T-helper 22 cell (primary cell): Measurements from ENCODE around the gene CEP85.
A peak's percentile ranks its signal among the peaks of the same experiment; 100 is the strongest.

Experiments used
- DNase-seq: peaks from one replicate; pipeline ENCODE4 v3.0.0-alpha.2; 2020; ENCODE audit warnings: low read depth

Gene CEP85

GRCh38 chr1:26278724-26279455 lies 44.9 kb downstream of the CEP85 start:
- DNase-seq, result no peak

GRCh38 chr1:26279456-26280332 lies 45.7 kb downstream of the CEP85 start, which contains the start of gene SH3BGRL3:
Gene SH3BGRL3, plus strand, starts transcription at chr1:26280086. Its CDS starts 70 bp downstream, at chr1:26280156.
- DNase-seq, result peak; percentile 82

- no peak for DNase-seq
Observed at GRCh38 chr1:26280333-26281042, 46.5 kb downstream of the CEP85 start.

DNA sequence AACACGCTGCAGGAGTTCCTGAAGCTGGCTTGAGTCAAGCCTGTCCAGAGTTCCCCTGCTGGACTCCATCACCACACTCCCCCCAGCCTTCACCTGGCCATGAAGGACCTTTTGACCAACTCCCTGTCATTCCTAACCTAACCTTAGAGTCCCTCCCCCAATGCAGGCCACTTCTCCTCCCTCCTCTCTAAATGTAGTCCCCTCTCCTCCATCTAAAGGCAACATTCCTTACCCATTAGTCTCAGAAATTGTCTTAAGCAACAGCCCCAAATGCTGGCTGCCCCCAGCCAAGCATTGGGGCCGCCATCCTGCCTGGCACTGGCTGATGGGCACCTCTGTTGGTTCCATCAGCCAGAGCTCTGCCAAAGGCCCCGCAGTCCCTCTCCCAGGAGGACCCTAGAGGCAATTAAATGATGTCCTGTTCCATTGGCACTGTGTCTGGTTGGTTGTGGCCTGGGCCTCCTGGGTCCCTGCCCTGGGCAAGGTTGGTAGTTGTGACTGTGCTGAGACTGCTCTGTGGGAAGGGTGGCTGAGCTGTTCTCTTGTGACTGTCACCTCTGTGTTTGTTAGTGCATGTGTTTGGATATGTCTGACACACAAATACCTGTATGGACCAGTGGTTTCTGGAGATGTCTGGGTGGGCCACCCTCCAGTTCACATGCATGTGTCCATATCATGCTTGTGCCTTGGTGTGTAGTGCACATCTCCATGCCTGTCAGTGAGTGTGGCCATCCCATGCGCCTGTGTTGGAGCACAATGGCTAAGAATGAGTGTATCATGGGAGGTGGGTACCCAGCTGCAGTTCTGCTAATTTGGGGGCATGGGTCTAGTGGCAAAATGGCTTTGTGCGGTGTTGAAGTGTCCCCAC lies 47.3 kb downstream of the CEP85 start:
- DNase-seq, result no peak

GRCh38 chr1:26281971-26282370 lies 48.0 kb downstream of the CEP85 start:
- DNase-seq, result no peak

DNA sequence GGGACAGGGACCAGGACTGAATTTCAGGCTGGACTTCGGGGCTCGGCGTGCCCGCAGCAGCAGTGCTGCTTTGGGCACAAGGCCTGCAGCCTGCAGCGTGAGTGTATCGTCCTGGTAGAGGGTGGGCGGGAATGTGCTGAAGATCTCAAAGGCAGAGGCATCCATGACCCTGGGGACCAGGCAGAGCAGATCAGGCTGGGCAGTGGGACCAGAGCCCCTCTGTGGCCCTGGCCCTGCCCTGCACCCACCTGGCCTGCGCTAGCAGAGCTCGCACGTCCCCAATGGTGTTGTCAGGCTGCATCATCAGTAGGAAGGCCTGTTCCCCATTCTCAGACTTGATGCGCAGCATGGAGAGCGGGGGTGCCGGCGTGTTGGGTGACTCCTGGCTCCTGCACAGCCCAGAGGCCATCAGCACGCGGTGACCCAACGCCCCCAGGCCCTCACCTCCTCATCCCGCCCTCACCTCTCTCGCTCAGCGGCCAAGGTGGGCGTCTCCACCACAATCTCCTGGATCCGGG lies 48.5 kb downstream of the CEP85 start:
- DNase-seq, result no peak

DNA sequence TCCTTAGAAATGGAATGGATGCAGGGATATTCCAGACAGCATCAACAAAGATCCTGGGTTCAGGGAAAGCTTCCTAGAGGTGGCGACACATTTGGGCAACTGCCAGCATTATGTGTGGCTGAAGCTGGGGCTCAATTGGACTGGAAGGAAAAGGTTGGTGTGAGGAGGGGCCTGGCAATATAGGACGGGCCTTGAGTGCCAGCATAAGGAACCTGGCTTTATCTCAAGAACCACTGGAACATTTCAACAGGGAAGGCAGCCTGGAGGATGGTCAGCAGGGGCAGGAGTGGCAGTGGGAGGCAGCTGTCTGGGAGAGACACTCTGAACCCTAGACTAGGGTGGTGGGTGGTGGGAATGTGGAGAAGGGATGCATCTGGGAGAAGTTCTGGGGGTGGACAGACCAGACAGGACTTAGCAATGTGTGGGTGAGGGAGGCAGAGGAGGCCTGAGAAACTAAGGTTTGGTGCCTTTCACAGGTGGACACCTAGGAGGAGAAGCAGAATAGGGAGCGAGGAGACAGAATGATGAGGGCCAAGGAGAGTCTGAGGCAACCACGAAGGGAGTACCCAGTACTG lies 49.4 kb downstream of the CEP85 start:
- DNase-seq, result no peak

- no peak for DNase-seq
Observed at GRCh38 chr1:26283871-26284596, 50.0 kb downstream of the CEP85 start.

GRCh38 chr1:26284597-26285347 lies 50.8 kb downstream of the CEP85 start:
- peak; percentile 97 for DNase-seq

DNA sequence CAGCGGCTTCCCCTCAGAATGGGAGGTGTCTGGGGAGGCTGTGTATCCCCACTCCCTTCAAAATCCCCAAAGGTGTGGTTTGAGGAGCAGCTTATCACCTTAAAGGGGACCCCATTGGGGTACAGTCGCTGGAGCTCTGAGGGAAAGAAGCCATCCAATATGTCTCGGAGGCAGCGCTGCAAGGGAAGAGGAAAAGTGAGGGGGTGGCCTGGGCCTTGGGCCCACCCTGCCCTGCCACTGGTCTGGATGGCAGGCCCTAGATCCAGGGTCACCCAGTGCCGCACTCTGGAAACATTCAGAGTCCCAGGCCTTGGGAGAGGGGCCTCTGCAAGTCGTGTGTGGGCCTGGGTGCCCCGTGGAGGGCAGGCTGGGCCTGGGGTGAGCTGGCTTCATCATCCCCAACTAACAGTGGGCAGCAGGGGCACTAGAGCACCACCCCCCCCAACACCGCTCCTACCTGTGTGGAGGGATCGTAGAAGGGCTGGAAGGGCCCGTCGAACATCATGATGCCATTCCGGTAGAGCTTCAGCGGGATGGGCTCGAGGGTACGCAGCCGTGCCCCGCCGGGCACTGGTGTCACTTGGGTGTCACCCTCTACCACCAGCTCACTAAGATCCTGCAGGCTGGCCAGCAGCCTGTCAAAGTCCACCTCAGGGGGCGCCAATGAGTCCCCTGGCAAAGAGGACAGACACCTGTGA lies 51.5 kb downstream of the CEP85 start:
- no peak for DNase-seq

DNA sequence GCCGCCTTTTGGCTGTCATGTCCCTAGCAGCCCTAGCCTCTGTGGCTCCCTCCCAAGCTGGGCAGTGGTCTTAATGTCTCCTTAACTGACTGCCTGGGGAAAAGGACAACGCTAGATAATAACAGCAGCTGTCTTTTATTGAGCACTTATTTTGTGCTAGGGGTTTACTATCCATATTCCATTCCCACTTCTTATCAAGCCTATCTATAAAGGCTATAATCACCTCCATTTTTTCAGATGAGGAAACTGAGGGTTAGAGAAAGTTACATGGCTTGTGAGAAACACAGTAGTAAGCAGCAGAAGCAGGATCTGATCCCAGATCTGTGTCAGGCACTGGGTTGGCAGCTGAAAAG lies 52.0 kb downstream of the CEP85 start:
- no peak for DNase-seq

DNA sequence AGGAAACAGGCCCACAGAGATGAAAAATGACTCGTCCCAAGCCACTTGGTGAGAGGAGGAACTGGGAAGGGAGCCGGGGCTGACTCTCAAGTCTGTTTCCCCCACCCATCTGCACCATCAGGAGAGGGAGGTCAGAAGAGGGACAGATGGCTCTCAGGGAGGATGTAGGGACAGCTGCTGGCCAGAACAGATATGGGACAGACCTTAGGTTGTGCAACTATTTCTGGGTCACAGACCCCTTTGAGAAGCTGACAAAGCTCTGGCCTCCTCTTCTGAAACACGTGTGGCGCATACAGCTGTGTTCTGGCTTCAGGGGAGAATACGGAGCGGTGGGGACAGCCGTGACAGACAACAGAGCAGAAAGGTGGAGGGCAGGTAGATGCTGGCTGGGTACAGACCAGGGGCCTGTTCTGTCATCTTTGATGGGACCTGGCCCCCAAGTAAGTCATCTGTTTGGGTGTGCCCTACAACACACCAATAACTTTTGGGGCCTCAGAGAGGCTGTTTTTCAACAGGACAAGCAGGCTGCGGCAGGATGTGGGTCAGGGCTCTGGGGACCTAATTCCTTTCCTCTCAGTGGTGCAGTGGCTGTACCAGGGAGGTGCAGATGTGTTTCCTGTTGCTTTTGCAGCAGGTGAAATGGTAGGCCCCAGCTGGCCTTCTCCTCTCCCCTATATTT lies 53.2 kb downstream of the CEP85 start:
- peak; percentile 74 for DNase-seq

- no peak for DNase-seq
Observed at GRCh38 chr1:26287811-26288210, 53.8 kb downstream of the CEP85 start.

DNA sequence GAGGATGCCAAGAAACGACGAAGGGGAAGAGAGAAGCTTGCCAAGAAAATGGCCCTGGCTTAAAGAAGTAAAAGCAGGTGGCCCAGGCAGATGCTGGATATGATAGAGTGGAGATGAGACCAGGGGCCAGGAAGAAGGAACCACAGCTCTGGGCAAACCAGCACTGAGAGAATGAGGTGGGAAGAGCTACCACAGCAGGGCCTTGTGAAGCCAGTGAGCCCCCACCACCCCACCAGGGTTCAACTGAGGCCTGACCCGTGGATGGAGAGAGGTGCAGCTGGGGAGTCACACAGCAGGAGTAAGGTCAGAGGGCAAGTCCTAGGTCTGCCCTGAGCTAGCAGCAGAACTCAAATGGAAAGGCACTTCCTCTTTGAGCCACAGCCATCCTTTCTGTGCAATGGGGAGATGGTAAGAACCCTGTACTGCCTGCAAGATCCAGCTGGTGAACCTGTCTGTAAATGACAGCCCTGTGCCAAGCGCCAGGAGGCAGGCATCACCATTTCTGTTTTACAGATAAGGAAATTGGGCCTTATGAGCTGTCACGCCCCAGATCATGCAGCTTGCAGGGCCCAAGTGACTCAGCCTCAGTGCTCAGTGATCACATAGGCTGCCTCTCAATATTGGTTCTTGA lies 54.4 kb downstream of the CEP85 start:
- peak; percentile 56 for DNase-seq

DNA sequence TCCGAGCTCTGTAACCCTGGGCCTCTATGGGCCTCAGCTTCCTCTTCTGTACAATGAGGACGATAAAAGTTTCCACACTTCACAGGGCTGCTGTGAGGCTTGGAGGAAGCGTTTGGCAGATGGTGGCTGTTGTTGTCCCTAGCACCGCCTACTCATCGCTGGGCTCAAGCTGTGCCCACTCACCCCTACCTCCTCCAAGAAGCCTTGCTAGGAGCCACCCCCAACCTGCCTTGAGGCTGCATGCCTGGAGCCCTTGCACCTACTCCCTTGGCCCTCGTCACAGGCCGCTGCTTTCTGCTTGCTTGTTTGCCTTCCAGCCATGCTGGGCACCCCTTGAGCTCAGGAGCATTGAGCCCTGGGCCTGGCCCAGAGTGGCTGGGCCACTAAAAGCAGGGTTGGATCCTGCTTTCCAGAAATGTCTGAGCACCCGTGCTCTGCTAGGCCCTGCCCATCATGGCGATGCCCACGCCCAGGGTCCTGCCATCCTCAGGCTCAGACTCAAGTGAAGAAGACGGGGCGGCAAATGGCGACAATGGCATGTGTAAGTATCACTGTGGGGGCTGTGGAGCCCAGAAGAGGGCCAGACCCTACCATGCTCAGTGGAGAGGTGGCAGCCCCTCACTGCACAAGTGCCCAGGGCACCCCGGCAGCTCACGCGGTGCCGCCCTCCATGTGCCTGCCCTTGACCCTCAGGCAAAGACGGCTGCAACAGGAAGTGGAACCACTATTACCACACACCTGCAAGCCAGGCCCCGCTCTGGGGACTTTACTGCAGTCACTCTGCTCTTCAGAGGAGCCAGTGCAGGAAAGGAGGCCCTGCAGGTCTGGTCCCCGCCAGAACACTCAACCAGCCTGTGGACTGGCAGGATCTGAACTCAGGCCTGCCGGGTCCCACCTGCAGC lies 55.4 kb downstream of the CEP85 start:
- no peak for DNase-seq

DNA sequence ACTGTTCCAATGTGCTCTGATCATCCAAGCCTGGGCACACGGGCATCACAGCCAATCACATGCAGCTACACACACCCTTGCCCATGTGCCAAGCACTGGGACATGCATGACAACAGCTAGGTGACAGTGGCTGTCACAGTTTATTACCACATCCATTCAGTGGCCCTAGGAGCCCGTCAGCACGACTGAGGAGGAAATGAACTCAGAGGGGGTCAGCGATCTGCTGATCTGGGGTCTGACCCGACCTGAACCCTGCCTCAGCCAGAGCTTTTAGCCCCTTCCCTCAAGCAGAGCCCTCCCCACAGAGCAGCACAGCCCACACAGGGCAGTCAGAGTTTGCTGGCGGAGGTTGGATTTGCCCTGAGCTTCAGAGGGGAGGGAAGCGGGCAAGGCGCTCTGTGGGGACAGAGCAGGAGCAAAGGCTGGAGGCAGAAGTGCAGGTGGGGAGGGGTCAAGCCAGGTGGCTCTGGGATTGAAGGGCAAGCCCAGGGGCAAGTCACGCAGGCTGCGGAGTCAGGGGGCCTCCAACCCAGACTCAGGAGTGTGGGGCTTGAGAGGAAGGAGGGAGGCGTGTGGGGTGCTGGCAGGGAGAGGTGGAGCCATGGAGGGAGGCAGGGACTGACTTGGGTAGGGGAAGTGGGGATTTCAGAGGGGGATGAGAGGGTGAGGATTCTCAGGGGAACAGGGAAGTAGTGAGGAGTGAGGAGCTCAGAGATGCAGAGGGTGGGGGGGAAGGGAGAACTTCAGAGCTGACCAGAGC lies 56.3 kb downstream of the CEP85 start:
- DNase-seq, result no peak
